Anterior cingulate cortex (tissue), 58 donors: ENCODE data around the gene RGS5.
A peak's percentile ranks its signal among the peaks of the same experiment; 100 is the strongest.

Source experiments
- DNase-seq, 58 donors: peaks; one replicate each; lab custom pipeline; 2025; lab: John Stamatoyannopoulos, UW

The RGS5 gene

GRCh38 chr1:163186862-163187261 lies 15.9 kb downstream of the RGS5 start:
- no peak for DNase-seq

GRCh38 chr1:163182330-163182949 lies 20.3 kb downstream of the RGS5 start:
- no peak for DNase-seq

- DNase-seq: no peak
Measured at GRCh38 chr1:163178628-163179027, 24.1 kb downstream of the RGS5 start.

GRCh38 chr1:163176797-163177196 lies 25.9 kb downstream of the RGS5 start:
- no peak for DNase-seq

- peak in 51 of 58 donors; percentile 3 to 74 (median 31) for DNase-seq
Measured at GRCh38 chr1:163174524-163175437, 27.9 kb downstream of the RGS5 start.

- no peak for DNase-seq
Measured at GRCh38 chr1:163173121-163173520, 29.6 kb downstream of the RGS5 start.

- DNase-seq: no peak
Measured at GRCh38 chr1:163172596-163172995, 30.1 kb downstream of the RGS5 start.

GRCh38 chr1:163171826-163172225 lies 30.9 kb downstream of the RGS5 start:
- DNase-seq: no peak

GRCh38 chr1:163170975-163171676 lies 31.6 kb downstream of the RGS5 start:
- no peak for DNase-seq

- DNase-seq: no peak
Measured at GRCh38 chr1:163170331-163170730, 32.4 kb downstream of the RGS5 start.

- DNase-seq: no peak
Measured at GRCh38 chr1:163169553-163169952, 33.2 kb downstream of the RGS5 start.

GRCh38 chr1:163168053-163168452 lies 34.7 kb downstream of the RGS5 start:
- no peak for DNase-seq

- DNase-seq: no peak
Measured at GRCh38 chr1:163166886-163167555, 35.7 kb downstream of the RGS5 start.

GRCh38 chr1:163165119-163165518 lies 37.6 kb downstream of the RGS5 start:
- DNase-seq: no peak

- no peak for DNase-seq
Measured at GRCh38 chr1:163163881-163164582, 38.7 kb downstream of the RGS5 start.

GRCh38 chr1:163163163-163163562 lies 39.6 kb downstream of the RGS5 start:
- no peak for DNase-seq

GRCh38 chr1:163162381-163162914 lies 40.3 kb downstream of the RGS5 start:
- DNase-seq: no peak

- no peak for DNase-seq
Measured at GRCh38 chr1:163161841-163162240, 40.9 kb downstream of the RGS5 start.

GRCh38 chr1:163161337-163161736 lies 41.4 kb downstream of the RGS5 start:
- no peak for DNase-seq

- DNase-seq: no peak
Measured at GRCh38 chr1:163155606-163156005, 47.1 kb downstream of the RGS5 start.
